ENCODE data around the gene TPK1. TPM values are rescaled to one million over a fixed set of nuclear protein-coding genes. Genes with fewer than 3 reads are reported as not detected.

The TPK1 gene
- polyA plus RNA-seq, 1 of the 3 experiments (the other 2 are of a cell fraction) = 3.3 TPM

DNA sequence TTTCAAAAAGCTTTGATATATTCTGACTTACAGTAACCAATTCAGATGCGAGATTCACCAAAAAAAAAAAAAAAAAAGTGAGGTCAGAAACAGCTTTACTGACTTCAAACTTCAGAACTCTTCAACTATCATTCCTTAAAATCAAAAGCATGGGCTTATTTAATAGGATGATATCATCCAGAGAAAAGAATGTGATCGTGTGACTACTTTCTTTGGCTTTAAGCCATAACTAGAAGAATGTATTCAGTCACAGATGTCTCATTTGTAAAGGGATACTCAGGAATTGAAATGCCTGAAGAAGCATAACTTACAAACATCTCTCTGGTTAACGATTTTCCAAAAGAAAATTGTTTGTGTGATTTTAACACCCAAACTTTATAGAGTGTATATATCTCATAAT is 11.5 kb downstream of the TPK1 start (continued):
- TF ChIP-seq SMC3 (IDR thresholded peaks at IDR 0.05; ENCODE audit: low read depth, low read length) = no peak
- no peak for TF ChIP-seq FOXM1 (IDR thresholded peaks at IDR 0.05; ENCODE audit: low read depth)
- TF ChIP-seq ELF1 (IDR thresholded peaks at IDR 0.05) = no peak
- TF ChIP-seq, protein P1, sequence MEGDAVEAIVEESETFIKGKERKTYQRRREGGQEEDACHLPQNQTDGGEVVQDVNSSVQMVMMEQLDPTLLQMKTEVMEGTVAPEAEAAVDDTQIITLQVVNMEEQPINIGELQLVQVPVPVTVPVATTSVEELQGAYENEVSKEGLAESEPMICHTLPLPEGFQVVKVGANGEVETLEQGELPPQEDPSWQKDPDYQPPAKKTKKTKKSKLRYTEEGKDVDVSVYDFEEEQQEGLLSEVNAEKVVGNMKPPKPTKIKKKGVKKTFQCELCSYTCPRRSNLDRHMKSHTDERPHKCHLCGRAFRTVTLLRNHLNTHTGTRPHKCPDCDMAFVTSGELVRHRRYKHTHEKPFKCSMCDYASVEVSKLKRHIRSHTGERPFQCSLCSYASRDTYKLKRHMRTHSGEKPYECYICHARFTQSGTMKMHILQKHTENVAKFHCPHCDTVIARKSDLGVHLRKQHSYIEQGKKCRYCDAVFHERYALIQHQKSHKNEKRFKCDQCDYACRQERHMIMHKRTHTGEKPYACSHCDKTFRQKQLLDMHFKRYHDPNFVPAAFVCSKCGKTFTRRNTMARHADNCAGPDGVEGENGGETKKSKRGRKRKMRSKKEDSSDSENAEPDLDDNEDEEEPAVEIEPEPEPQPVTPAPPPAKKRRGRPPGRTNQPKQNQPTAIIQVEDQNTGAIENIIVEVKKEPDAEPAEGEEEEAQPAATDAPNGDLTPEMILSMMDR (IDR thresholded peaks at IDR 0.05) = no peak
- no peak for TF ChIP-seq POLR2AphosphoS5 (IDR thresholded peaks at IDR 0.05; ENCODE audit: low read depth, low read length)
- TF ChIP-seq, protein P2, sequence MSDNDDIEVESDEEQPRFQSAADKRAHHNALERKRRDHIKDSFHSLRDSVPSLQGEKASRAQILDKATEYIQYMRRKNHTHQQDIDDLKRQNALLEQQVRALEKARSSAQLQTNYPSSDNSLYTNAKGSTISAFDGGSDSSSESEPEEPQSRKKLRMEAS (IDR thresholded peaks at IDR 0.05; ENCODE audit: low read depth) = peak; percentile 46; the same call in 1 of the 2 replicates
- TF ChIP-seq GABPA (IDR thresholded peaks at IDR 0.05; ENCODE audit: low read depth) = no peak
- TF ChIP-seq TCF12 (IDR thresholded peaks at IDR 0.05) = peak; percentile 80
- TF ChIP-seq NFIC (IDR thresholded peaks at IDR 0.05; ENCODE audit: borderline replicate concordance) = peak; percentile 90
- TF ChIP-seq RFX5 (IDR thresholded peaks at IDR 0.05; ENCODE audit: low read length) = no peak
- TF ChIP-seq FOSL2 (IDR thresholded peaks at IDR 0.05; ENCODE audit: borderline replicate concordance, low read depth) = peak; percentile 66; the same call in 1 of the 2 replicates
- no peak for TF ChIP-seq SIN3A (IDR thresholded peaks at IDR 0.05; ENCODE audit: borderline replicate concordance, low read depth, low read length)
- TF ChIP-seq YY1 (IDR thresholded peaks at IDR 0.05; ENCODE audit: low read depth) = no peak
- TF ChIP-seq IRF3 (IDR thresholded peaks at IDR 0.05; ENCODE audit: low read depth, low read length) = no peak
- TF ChIP-seq EP300 (IDR thresholded peaks at IDR 0.05; ENCODE audit: borderline replicate concordance in 1 of 2, low read depth in 1 of 2, low read length in 1 of 2) = peak in 1 of 2 experiments; percentile 47; a peak in 1 of 4 replicates
- TF ChIP-seq TAF1 (IDR thresholded peaks at IDR 0.05; ENCODE audit: borderline replicate concordance, low read depth, low read length) = no peak
- no peak for TF ChIP-seq EZH2phosphoT487 (IDR thresholded peaks at IDR 0.05; ENCODE audit: borderline replicate concordance, low read depth)
- no peak for TF ChIP-seq MXI1 (IDR thresholded peaks at IDR 0.05; ENCODE audit: low read depth, low read length)
- TF ChIP-seq TEAD4 (IDR thresholded peaks at IDR 0.05; ENCODE audit: borderline replicate concordance, insufficient read depth) = no peak
- TF ChIP-seq USF1 (IDR thresholded peaks at IDR 0.05; ENCODE audit: borderline replicate concordance, low read depth) = no peak
- TF ChIP-seq, protein P3, sequence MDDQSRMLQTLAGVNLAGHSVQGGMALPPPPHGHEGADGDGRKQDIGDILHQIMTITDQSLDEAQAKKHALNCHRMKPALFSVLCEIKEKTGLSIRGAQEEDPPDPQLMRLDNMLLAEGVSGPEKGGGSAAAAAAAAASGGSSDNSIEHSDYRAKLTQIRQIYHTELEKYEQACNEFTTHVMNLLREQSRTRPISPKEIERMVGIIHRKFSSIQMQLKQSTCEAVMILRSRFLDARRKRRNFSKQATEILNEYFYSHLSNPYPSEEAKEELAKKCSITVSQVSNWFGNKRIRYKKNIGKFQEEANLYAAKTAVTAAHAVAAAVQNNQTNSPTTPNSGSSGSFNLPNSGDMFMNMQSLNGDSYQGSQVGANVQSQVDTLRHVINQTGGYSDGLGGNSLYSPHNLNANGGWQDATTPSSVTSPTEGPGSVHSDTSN (IDR thresholded peaks at IDR 0.05) = peak; percentile 49
- TF ChIP-seq FOXJ3 (CRISPR knock-in tag; IDR thresholded peaks at IDR 0.05) = no peak
